Prostate gland (tissue), 2 donors: ENCODE measurements around the gene COL7A1.

Source experiments
- CTCF ChIP-seq, 4 experiments: fragments of 200-600 bp in 2 of 4; fragments of 450-650 bp in 2 of 4; sonication (generic) in 2 of 4; IDR thresholded peaks; 1 replicate in 3 of 4; 2 replicates in 1 of 4; pipeline ENCODE4 v1.5.1; 2016 to 2019; ENCODE audit warnings: antibody characterized with exemption in 4 of 4, mild to moderate bottlenecking in 2 of 4, moderate library complexity in 2 of 4
- POLR2A ChIP-seq: fragments of 450-650 bp; IDR thresholded peaks from one replicate; pipeline ENCODE4 v1.6.1; 2016; ENCODE audit warnings: antibody characterized with exemption, mild to moderate bottlenecking
- POLR2AphosphoS5 ChIP-seq: sonication (generic); formaldehyde crosslinking; IDR thresholded peaks from one replicate; pipeline ENCODE4 v1.6.1; 2017; ENCODE audit warnings: antibody characterized with exemption

GRCh38 chr3:48587686-48588085 lies 7.4 kb downstream of the COL7A1 start:
- TF ChIP-seq POLR2AphosphoS5 (no peak), CTCF (IDR thresholded peaks at IDR 0.05) (no peak), POLR2A (no peak)
